ENCODE results near the gene VPS16. TPM values are rescaled to one million over a fixed set of nuclear protein-coding genes. Genes with fewer than 3 reads are reported as not detected.

The VPS16 gene
- total RNA-seq, 1 donor from 2014 or later, result 28.2 TPM

DNA sequence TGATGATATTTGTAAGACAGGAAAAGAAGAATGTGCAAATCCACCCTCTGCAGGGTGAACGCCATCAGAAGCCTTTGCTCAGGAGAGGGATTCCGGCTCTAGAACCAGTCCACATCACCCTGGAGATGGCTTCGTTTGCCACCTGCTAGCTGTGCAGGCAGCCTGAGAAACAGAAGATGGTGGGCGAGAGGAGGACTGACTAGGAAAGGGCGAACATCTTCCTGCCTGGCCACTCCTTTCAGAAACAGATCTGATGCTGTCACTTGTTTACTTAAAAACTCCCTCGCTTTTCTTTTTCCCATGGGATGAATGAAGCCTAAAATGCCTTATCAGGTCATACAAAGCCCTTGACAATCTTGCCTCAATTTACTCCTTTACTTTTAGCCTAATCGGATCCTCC lies 33.9 kb downstream of the VPS16 start:
- H3K4me3 ChIP-seq (ENCODE audit: low read length in 3 of 3), result peak overlapping the region; percentile 78 to 93 (median 91)
- peaks cover 38 to 41% (median 39%) of the 10 kb centered on the region in 3 donors for H3K4me1 ChIP-seq (ENCODE audit: control insufficient read depth in 3 of 3, insufficient read depth in 3 of 3, low read length in 3 of 3)
- no peak overlapping the region for H3K27ac ChIP-seq (ENCODE audit: low read depth, low read length)
- H3K9ac ChIP-seq (ENCODE audit: low read depth in 1 of 3, low read length in 3 of 3), result peak overlapping the region; percentile 58 to 87 (median 83)
- no peaks in the 10 kb centered on the region for H3K27me3 ChIP-seq (ENCODE audit: control insufficient read depth in 3 of 3, insufficient read depth in 3 of 3, low read length in 3 of 3)
- no peaks in the 10 kb centered on the region for H3K9me3 ChIP-seq (ENCODE audit: control insufficient read depth in 3 of 3, low read length in 3 of 3)
- peaks cover 0 to 2% (median 0%) of the 10 kb centered on the region in 3 donors for H3K36me3 ChIP-seq (ENCODE audit: control insufficient read depth in 3 of 3, insufficient read depth in 3 of 3, low read length in 3 of 3)

DNA sequence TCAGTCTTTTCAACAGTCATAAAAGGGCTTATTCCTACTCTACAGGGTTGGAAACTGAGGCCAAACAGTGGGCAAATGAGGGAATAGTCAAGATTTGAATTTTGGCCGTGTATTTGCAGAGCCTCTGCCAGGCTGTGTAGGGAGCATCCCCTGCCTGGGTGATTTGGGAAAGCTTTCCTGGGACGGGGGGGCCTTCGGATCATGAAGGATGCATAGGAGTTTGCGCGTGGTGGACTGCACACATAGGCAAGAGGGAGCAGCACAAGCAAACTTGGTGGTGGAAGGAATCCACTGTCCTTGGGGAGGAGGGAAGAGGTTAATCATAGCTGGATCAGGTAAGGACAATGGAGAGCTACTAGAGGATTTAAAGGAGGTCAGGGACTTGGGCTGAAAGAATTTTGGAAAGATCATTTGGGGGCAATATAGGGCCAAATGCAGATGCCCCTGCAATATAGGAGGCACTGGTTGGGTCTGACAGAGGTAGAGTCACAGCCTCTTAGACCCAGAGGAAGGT lies 35.2 kb downstream of the VPS16 start:
- H3K4me1 ChIP-seq (ENCODE audit: control insufficient read depth in 3 of 3, insufficient read depth in 3 of 3, low read length in 3 of 3), result peaks cover 35 to 38% (median 37%) of the 10 kb centered on the region in 3 donors
- H3K4me3 ChIP-seq (ENCODE audit: low read length in 3 of 3), result no peak overlapping the region
- peaks cover 0 to 2% (median 0%) of the 10 kb centered on the region in 3 donors for H3K36me3 ChIP-seq (ENCODE audit: control insufficient read depth in 3 of 3, insufficient read depth in 3 of 3, low read length in 3 of 3)
- H3K9ac ChIP-seq (ENCODE audit: low read depth in 1 of 3, low read length in 3 of 3), result no peak overlapping the region
- no peaks in the 10 kb centered on the region for H3K9me3 ChIP-seq (ENCODE audit: control insufficient read depth in 3 of 3, low read length in 3 of 3)
- H3K27ac ChIP-seq (ENCODE audit: low read depth, low read length), result no peak overlapping the region
- no peaks in the 10 kb centered on the region for H3K27me3 ChIP-seq (ENCODE audit: control insufficient read depth in 3 of 3, insufficient read depth in 3 of 3, low read length in 3 of 3)

DNA sequence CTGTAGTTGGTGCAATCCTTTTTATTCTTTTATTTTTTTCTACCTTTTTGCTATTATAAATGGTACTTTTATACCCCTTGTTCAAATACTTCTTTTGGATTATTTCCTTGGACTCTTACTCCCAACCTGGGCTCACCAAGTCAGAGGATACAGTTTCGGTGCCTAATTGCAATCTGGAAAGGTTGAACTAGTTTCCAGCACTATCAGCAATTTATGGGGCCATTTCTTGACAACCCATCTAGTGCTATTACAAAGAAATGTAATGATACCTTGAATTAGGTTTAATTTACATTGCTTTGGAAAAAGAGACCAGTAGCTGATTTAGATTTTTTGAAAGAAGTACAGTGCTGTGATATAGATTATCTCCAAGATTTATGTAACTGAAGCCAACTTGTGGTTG lies 38.0 kb downstream of the VPS16 start:
- peaks cover 17 to 25% (median 20%) of the 10 kb centered on the region in 3 donors for H3K4me1 ChIP-seq (ENCODE audit: control insufficient read depth in 3 of 3, insufficient read depth in 3 of 3, low read length in 3 of 3)

DNA sequence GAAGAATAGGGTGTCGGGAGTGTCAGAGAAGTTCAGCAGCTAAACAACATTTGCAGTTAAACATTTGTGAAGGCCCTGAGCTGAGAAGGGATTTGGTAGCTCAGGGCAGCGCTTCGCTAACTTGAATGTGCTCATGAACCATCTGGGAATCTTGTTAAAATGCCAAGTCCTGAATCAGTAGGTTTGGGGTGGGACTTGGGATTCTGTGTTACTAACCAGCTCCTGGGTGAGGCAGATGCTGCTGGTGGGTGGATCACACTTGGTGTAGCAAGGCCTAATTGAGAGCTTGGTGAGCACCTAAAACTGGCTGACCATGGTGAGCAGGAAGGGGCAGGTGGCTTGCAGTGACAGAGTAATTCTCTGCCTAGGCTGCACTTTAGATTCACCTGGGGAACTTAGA lies 38.6 kb downstream of the VPS16 start:
- Histone ChIP-seq H3K4me3 (ENCODE audit: low read length in 3 of 3) (no peak overlapping the region), H3K27me3 (ENCODE audit: control insufficient read depth in 3 of 3, insufficient read depth in 3 of 3, low read length in 3 of 3) (no peaks in the 10 kb centered on the region), H3K4me1 (ENCODE audit: control insufficient read depth in 3 of 3, insufficient read depth in 3 of 3, low read length in 3 of 3) (peaks cover 17 to 25% (median 20%) of the 10 kb centered on the region in 3 donors), H3K27ac (ENCODE audit: low read depth, low read length) (no peak overlapping the region), H3K9ac (ENCODE audit: low read depth in 1 of 3, low read length in 3 of 3) (no peak overlapping the region), H3K9me3 (ENCODE audit: control insufficient read depth in 3 of 3, low read length in 3 of 3) (no peaks in the 10 kb centered on the region), H3K36me3 (ENCODE audit: control insufficient read depth in 3 of 3, insufficient read depth in 3 of 3, low read length in 3 of 3) (peaks cover 0 to 2% (median 0%) of the 10 kb centered on the region in 3 donors)

More for the DNA sequence above, 38.0 kb downstream of the VPS16 start:
- no peak overlapping the region for H3K9ac ChIP-seq (ENCODE audit: low read depth in 1 of 3, low read length in 3 of 3)
- no peak overlapping the region for H3K27ac ChIP-seq (ENCODE audit: low read depth, low read length)
- H3K9me3 ChIP-seq (ENCODE audit: control insufficient read depth in 3 of 3, low read length in 3 of 3), result no peaks in the 10 kb centered on the region
- H3K4me3 ChIP-seq (ENCODE audit: low read length in 3 of 3), result no peak overlapping the region
- no peaks in the 10 kb centered on the region for H3K27me3 ChIP-seq (ENCODE audit: control insufficient read depth in 3 of 3, insufficient read depth in 3 of 3, low read length in 3 of 3)
- H3K36me3 ChIP-seq (ENCODE audit: control insufficient read depth in 3 of 3, insufficient read depth in 3 of 3, low read length in 3 of 3), result peaks cover 0 to 2% (median 0%) of the 10 kb centered on the region in 3 donors

DNA sequence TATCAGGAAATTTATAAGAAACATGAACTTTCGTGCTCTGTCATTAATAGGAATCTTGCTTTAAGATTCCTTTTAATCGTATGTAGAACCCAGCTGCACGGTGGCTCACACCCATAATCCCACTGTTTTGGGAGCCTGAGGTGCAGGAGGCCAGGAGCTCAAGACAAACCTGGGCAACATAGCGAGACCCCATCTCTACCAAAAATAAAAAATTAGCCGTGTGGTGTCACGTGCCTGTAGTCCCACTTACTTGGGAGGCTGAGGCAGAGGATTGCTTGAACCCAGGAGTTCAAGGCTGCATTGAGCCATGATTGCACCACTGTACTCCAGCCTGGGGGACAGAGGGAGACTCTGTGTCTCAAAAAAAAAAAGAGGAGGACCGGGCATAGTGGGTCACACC lies 40.1 kb downstream of the VPS16 start:
- H3K4me1 ChIP-seq (ENCODE audit: control insufficient read depth in 3 of 3, insufficient read depth in 3 of 3, low read length in 3 of 3), result peaks cover 6 to 11% (median 7%) of the 10 kb centered on the region in 3 donors
- no peak overlapping the region for H3K9ac ChIP-seq (ENCODE audit: low read depth in 1 of 3, low read length in 3 of 3)
- no peaks in the 10 kb centered on the region for H3K27me3 ChIP-seq (ENCODE audit: control insufficient read depth in 3 of 3, insufficient read depth in 3 of 3, low read length in 3 of 3)
- H3K27ac ChIP-seq (ENCODE audit: low read depth, low read length), result no peak overlapping the region
- H3K36me3 ChIP-seq (ENCODE audit: control insufficient read depth in 3 of 3, insufficient read depth in 3 of 3, low read length in 3 of 3), result no peaks in the 10 kb centered on the region
- H3K9me3 ChIP-seq (ENCODE audit: control insufficient read depth in 3 of 3, low read length in 3 of 3), result no peaks in the 10 kb centered on the region
- no peak overlapping the region for H3K4me3 ChIP-seq (ENCODE audit: low read length in 3 of 3)

DNA sequence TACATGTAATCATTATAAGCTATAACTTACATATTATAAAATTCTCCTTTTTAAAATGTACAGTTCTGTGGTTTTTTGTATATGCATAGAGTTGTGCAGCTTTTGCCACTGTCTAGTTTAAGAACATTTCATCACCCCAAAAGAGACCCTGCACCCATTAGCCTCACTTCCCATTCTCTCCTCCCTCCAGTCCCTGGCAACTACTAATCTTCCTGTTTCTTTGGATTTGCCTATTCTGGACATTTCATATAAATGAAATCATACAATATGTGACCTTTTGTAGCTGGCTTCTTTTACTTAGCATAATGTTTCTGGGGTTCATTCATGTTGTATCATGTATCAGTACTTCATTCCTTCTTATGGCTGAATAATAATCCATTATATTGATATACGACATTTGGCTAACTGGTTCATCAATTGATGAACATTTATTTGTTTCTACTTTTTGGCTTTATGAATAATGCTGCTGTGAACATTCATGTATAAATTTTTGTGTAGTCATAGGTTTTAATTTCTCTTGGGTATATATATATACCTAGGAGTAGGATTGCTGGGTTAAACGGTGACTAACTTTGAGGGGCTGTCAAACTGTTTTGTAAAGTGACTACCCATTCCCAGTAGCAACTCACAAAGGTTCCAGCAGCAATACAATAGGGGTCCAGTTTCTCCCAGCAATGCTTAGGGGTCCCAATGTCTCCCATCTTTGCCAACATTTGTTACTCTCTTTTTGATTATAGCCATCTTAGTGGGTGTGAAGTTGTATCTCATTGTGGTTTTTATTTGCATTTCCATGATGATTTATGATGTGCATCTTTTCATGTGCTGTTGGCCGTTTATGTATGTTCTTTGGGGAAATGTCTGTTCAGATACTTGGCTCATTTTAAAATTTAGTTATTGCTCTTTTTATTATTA lies 43.4 kb downstream of the VPS16 start:
- no peaks in the 10 kb centered on the region for H3K27me3 ChIP-seq (ENCODE audit: control insufficient read depth in 3 of 3, insufficient read depth in 3 of 3, low read length in 3 of 3)
- H3K27ac ChIP-seq (ENCODE audit: low read depth, low read length), result no peak overlapping the region
- H3K9me3 ChIP-seq (ENCODE audit: control insufficient read depth in 3 of 3, low read length in 3 of 3), result no peaks in the 10 kb centered on the region
- no peaks in the 10 kb centered on the region for H3K36me3 ChIP-seq (ENCODE audit: control insufficient read depth in 3 of 3, insufficient read depth in 3 of 3, low read length in 3 of 3)
- peaks cover 2 to 4% (median 3%) of the 10 kb centered on the region in 3 donors for H3K4me1 ChIP-seq (ENCODE audit: control insufficient read depth in 3 of 3, insufficient read depth in 3 of 3, low read length in 3 of 3)
- H3K9ac ChIP-seq (ENCODE audit: low read depth in 1 of 3, low read length in 3 of 3), result no peak overlapping the region
- H3K4me3 ChIP-seq (ENCODE audit: low read length in 3 of 3), result no peak overlapping the region

DNA sequence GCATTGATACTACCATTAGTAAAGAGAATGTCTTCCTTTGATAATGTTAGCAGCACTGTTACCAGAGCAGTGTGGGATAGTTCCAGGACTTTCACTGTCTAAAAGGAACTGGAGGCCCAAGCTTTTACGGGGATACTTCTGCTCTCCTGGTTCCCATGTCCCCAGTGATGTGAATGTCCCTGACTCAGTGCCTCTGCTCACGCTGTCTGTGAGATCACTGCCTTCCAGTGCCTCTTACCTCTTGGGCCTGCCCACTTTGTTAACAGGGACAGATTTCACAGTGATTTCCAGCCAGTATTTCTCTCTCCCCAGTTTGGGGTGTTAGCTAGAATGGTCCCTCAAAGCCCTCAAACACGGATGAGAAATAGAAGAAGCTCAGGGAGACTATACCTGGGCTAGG lies 47.2 kb downstream of the VPS16 start:
- no peaks in the 10 kb centered on the region for H3K27me3 ChIP-seq (ENCODE audit: control insufficient read depth in 3 of 3, insufficient read depth in 3 of 3, low read length in 3 of 3)

DNA sequence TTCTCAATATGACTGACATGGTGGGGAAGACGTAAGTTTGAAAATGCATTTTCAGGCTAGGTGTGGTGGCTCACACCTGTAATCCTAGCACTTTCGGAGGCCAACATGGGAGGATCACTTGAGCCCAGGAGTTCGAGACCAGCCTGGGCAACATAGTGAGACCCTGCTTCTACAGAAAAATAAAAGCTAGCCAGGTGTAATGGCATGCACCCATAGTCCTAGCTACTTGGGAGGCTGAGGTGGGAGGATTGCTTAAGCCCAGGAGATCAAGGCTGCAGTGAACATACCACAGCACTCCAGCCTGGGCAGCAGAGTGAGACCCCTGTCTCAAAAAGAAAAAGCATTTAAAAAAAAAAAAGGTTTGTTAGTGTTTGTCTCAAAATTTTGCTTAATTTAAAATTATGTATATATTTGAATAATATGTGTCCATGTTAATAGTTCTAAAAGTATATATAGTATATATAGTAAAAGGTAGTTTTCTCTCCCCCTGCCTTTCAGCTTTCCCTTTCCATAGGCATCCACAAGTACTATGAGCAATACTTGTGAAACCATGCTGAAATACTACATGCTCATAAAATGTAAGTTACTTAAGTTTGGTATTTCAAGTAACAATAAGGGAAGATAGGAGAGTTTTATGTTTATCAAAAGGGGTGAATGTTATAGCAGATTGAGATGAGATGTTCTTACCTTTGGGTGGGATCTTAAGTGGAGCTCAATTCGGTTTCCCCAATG lies 47.8 kb downstream of the VPS16 start:
- no peak overlapping the region for H3K27ac ChIP-seq (ENCODE audit: low read depth, low read length)
- H3K9ac ChIP-seq (ENCODE audit: low read depth in 1 of 3, low read length in 3 of 3), result no peak overlapping the region
- H3K27me3 ChIP-seq (ENCODE audit: control insufficient read depth in 3 of 3, insufficient read depth in 3 of 3, low read length in 3 of 3), result no peaks in the 10 kb centered on the region
- H3K4me3 ChIP-seq (ENCODE audit: low read length in 3 of 3), result no peak overlapping the region
- H3K9me3 ChIP-seq (ENCODE audit: control insufficient read depth in 3 of 3, low read length in 3 of 3), result no peaks in the 10 kb centered on the region
- peaks cover 6 to 24% (median 13%) of the 10 kb centered on the region in 3 donors for H3K4me1 ChIP-seq (ENCODE audit: control insufficient read depth in 3 of 3, insufficient read depth in 3 of 3, low read length in 3 of 3)
- no peaks in the 10 kb centered on the region for H3K36me3 ChIP-seq (ENCODE audit: control insufficient read depth in 3 of 3, insufficient read depth in 3 of 3, low read length in 3 of 3)

More for the DNA sequence above, 47.2 kb downstream of the VPS16 start:
- H3K4me1 ChIP-seq (ENCODE audit: control insufficient read depth in 3 of 3, insufficient read depth in 3 of 3, low read length in 3 of 3), result peaks cover 6 to 21% (median 13%) of the 10 kb centered on the region in 3 donors
- no peak overlapping the region for H3K9ac ChIP-seq (ENCODE audit: low read depth in 1 of 3, low read length in 3 of 3)
- no peak overlapping the region for H3K27ac ChIP-seq (ENCODE audit: low read depth, low read length)
- no peak overlapping the region for H3K4me3 ChIP-seq (ENCODE audit: low read length in 3 of 3)
- no peaks in the 10 kb centered on the region for H3K9me3 ChIP-seq (ENCODE audit: control insufficient read depth in 3 of 3, low read length in 3 of 3)
- no peaks in the 10 kb centered on the region for H3K36me3 ChIP-seq (ENCODE audit: control insufficient read depth in 3 of 3, insufficient read depth in 3 of 3, low read length in 3 of 3)

DNA sequence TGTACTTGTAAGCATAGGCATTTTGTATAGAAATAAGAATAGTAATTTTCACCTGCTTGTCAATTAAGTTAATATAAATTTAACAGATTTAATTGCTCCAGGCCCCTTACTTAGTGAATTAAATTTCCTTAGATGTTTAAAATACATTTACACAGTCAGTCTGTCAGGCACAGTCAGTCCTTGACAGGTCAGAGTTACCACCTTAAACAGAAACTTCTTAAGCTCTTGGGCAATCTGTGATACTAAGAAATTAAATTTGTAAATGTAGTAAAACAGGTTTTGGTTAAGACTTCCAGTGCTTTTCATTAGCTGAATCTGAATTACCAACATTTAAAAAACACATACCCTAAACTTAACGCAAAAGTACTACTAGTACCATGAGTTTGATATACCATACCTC lies 48.7 kb downstream of the VPS16 start:
- no peaks in the 10 kb centered on the region for H3K36me3 ChIP-seq (ENCODE audit: control insufficient read depth in 3 of 3, insufficient read depth in 3 of 3, low read length in 3 of 3)
- H3K9me3 ChIP-seq (ENCODE audit: control insufficient read depth in 3 of 3, low read length in 3 of 3), result no peaks in the 10 kb centered on the region
- peaks cover 6 to 24% (median 13%) of the 10 kb centered on the region in 3 donors for H3K4me1 ChIP-seq (ENCODE audit: control insufficient read depth in 3 of 3, insufficient read depth in 3 of 3, low read length in 3 of 3)
- no peak overlapping the region for H3K27ac ChIP-seq (ENCODE audit: low read depth, low read length)
- H3K27me3 ChIP-seq (ENCODE audit: control insufficient read depth in 3 of 3, insufficient read depth in 3 of 3, low read length in 3 of 3), result no peaks in the 10 kb centered on the region
- H3K4me3 ChIP-seq (ENCODE audit: low read length in 3 of 3), result no peak overlapping the region
- no peak overlapping the region for H3K9ac ChIP-seq (ENCODE audit: low read depth in 1 of 3, low read length in 3 of 3)
